D341Med (cell line): Measurements from ENCODE around the gene ARHGAP28.

Source experiments
- DNase-seq: peaks from one replicate; pipeline ENCODE4 v3.0.0; 2012; ENCODE audit warnings: low spot score

ARHGAP28 gene

GRCh38 chr18:6731222-6731596 lies 1.7 kb downstream of the ARHGAP28 start:
- no peak for DNase-seq

DNA sequence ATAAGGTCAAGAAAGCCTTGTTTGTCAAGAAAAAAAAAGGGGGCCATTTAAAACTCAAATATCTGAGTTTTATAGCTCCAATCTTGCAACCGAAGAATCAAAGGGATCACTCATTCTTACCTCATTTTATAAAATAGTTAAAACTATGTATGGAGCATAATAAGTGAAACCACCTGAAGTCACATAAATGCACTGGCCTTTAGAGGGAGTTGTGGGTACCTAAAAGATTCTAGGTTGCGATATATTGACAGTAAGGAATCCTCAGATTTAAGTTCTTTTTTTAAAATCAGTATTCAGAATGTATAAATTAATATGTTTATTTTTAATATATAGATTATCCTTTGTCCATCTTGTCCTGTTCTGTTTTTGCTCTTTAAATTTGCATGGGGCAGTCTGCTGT lies 3.4 kb downstream of the ARHGAP28 start:
- DNase-seq: no peak

DNA sequence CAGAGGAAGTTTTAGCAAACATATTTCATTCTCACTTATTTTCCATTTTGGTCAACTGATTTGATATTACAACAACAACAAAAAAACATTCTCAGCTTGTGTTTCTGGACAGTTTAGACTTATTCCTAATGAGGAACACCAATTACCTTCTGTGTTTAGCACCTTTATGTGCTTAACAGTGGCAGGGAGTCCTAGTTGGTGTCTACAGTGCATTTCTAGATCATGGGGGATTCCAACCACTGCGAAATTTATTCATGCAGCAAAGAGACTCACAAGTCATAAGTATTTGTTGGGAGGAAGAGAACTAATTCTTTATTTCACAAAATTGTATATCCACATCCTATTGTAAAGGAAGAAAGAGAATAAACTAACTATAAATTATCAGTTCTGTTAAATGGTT lies 4.2 kb downstream of the ARHGAP28 start:
- no peak for DNase-seq

DNA sequence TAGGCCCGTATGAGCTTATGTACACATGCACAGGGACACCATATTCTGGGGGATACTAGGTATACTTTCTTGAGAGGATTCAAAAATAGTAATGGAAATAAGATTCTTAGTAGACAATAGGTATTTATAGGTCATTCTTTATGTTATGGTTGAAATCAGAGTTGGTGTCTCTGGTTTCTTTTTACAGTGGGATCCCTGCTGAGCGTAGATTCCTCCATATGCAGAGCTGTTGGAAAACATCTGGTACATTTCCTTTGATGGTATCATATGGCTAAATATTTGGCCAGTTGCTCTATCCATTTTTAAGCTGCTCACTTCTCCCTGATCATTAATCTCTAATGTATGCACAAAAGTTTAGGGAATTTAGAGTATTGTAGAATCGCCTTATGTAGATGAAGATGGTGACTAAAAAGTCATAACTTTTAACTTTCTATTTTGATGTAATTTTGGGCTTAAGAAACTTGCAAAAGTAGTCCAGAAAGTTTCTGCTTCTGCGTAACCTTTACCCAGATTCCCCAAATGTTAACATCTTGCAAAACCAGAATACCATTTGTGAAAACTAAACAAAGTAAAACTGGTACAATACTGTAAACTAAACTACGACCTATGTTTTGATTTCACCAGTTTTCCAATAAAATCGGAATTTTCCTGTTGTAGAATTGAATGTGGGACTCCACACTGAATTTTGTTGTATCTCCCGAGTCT lies 5.4 kb downstream of the ARHGAP28 start:
- no peak for DNase-seq

- DNase-seq: no peak
Measured at GRCh38 chr18:6737833-6738232, 8.3 kb downstream of the ARHGAP28 start.

- DNase-seq: no peak
Measured at GRCh38 chr18:6738622-6739021, 9.1 kb downstream of the ARHGAP28 start.

- no peak for DNase-seq
Measured at GRCh38 chr18:6741232-6741663, 11.7 kb downstream of the ARHGAP28 start.

GRCh38 chr18:6741786-6742185 lies 12.3 kb downstream of the ARHGAP28 start:
- no peak for DNase-seq

DNA sequence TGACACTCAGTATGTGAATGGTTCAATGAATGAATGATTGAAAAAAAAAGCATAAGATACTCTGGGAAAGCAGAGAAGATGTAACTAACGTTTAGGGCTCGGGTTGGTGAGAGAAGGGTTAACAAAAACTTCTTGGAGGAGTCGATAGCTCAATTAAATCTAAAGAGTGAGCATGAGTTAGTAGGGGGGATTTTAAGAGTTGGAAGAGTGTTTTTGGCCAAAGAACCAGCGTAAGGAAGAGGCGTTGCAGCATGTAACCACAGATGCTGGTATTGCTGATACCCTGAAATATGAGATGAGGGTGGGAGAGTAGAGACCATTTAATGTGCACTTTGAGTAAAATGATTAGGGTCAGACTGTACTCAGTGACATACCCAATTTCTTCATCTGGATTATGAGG lies 14.5 kb downstream of the ARHGAP28 start:
- DNase-seq: no peak

DNA sequence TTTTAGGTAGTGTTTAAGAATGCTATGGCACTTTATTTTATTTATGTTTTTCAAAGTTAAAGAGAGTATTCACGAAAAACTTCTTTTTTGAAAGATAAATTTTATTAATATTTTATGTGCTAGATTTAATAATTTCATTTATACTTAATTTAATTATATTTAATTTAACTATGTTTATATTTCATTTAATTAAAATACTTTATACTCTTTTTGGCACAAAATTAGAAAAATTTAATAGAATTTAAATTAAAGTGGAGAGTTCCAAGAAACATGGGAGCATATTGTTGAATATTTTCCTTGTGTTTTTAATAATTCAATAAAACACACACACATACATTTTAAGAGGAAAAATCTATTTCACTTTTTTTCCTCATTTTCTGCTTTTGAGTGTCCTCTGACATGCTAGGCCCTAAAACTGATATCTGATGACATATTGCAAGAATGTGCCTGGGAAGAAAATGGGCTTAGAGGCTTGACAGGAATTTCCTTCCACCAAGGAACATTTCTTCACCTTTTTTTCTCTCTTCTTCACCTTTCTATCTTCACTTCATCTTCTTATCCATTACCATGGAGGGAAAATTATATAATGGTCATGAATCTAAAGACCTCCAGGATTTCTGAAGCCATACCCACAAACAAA lies 15.4 kb downstream of the ARHGAP28 start:
- DNase-seq: no peak

DNA sequence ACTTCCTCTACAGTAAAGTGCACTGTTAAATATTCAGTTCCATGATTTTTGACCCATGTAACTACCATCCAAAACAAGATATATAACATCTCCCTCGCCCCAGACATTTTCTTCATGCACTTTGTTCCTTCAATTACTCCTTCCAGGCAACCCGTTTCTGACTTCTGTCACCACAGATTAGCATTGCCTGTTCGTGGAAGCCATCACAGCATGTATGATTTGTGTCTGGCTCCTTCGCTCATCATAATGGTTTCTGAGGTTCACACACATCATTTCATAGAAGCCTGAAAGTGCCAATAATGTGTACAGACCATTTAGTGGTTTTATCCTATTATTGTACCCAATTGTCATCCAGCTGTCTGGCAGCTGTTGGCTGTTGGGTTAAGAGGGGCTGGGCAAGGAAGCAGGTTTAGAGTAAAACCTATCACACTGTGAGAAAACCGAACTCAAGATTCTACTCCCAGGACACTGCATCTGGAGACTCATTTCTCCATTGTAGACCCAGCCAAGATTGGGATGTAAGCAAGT lies 16.1 kb downstream of the ARHGAP28 start:
- DNase-seq: no peak

DNA sequence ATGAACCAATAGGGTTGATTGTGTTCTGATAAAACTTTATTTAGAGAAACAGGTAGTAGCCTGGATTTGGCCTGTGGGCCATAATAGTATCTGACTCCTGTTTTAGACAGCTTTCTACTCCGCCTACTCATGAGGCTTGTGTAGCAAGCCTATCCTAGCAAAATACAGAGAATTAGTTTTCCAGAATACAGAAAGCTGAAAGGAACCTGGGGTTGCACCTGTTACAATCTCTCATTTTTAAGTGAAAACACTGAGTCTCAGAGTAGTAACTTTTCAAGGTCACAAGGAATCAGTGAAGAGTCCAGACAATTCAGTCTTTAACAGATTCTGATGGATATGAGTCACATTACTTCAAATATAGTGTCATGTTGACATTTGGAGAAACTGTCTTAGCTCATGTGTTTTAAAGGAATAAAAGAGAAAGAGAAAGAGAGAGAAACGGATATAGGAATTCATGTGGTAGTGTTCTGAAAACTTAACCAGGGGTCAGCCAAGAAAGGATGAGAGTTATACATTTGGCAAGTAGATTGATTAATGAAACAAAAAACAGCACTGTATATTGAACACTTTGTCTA lies 17.0 kb downstream of the ARHGAP28 start:
- no peak for DNase-seq

DNA sequence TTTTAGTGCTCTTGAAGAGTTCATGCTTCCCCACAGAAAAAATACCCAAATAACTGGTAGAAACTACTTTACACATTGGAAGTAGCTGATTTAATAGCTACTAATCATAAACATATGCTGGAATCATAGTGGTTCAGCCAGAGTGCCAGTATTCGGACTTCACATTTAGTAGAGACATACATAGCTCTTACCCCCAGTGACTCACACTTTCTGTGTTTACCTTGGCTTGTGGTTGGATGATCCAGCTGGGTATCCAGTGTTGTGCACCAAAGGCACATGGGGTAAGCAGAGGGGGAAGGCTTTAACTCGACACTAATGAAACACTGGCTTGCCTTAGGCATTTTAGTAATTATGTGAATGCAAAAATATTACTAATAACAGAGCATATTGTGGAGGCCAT lies 18.1 kb downstream of the ARHGAP28 start:
- DNase-seq: no peak

DNA sequence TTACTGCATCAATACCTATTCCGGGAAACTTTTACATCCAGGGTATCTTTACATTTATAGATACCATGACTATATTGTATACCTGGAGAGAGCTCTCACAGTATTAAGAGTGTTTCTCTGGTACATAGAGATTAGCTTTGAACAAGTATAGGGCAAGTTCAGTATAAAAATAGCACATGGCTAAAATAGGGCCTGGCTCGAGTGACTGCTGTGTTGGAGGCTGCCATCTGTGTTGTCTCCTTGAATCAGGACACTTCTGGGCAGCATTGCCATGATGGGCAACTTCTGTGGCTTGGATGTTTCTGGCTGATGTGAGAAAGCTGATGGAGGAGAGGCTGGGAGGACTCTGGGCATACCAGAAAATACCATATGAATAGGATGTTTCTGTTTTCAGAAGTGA lies 18.7 kb downstream of the ARHGAP28 start:
- no peak for DNase-seq

- DNase-seq: no peak
Measured at GRCh38 chr18:6750411-6750810, 20.9 kb downstream of the ARHGAP28 start.

GRCh38 chr18:6751222-6751621 lies 21.7 kb downstream of the ARHGAP28 start:
- DNase-seq: no peak

DNA sequence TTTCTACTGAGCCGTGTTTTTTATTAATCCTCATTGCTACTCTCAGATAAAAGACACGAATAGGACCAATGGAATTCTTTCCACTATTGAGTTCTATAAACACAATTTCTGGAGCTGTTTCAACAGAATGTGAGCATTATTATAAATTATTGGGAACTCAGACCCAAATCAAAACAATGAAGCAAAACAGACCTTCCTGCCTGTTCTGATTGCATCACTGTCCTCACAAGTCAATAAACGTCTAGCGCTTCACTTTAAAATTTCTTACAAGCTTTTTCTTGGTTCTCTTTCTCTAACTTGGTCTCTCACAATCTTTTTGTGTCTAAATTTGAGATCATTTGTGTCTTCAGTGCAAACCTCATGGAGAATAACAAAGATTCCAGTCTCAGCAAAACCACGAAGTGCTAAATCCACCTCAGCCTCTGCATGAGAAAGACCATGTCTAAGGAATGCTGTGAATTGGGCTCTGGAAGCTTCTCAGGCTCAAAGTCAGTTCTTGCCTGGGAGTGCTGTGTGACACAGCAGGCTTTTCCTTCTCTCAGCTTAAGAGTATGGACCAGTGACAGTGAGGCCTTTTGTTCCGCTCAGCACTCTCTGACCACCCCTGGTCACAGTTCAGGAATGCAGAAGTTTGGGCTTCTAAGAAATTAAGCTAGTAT lies 22.8 kb downstream of the ARHGAP28 start:
- DNase-seq: no peak

- DNase-seq: no peak
Measured at GRCh38 chr18:6755107-6755506, 25.6 kb downstream of the ARHGAP28 start.

DNA sequence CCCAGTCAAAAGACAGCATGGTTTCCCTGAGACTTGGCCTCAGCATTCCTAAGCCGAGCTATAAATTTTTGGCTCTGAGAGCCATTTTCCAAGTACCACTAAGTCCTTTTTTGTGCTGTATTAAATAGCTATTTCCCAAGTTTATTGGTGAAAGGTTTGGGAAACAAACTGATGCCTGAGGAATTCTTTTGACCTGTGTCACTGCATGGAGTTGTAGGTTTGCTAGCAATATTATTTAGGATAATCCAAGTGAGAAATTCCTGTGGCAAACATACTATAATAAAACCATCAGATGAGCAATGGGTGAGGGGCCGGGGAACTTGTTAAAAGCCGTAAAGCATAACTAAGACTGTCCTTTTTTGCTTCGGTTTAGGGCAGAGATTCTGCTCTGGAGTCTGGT lies 28.4 kb downstream of the ARHGAP28 start:
- DNase-seq: no peak

GRCh38 chr18:6759579-6759978 lies 30.1 kb downstream of the ARHGAP28 start:
- DNase-seq: no peak

- no peak for DNase-seq
Measured at GRCh38 chr18:6763524-6763923, 34.0 kb downstream of the ARHGAP28 start.

- DNase-seq: no peak
Measured at GRCh38 chr18:6764382-6764781, 34.9 kb downstream of the ARHGAP28 start.

- DNase-seq: no peak
Measured at GRCh38 chr18:6773777-6774176, 44.3 kb downstream of the ARHGAP28 start.
